SK-N-MC (cell line): ENCODE data around the gene CYB561D2.

ENCODE experiments used
- EZH2 ChIP-seq: fragments of 200-600 bp; sonication (generic); IDR thresholded peaks from one replicate; pipeline ENCODE4 v1.6.1; 2017; ENCODE audit warnings: antibody characterized with exemption
- FOXP2 ChIP-seq: optimal IDR thresholded peaks from 2 replicates; pipeline ENCODE3; 2011; ENCODE audit warnings: mild to moderate bottlenecking, moderate library complexity; ENCODE audit not compliant: insufficient read depth; ENCODE audit errors: extremely low read length, control extremely low read depth
- POLR2AphosphoS5 ChIP-seq: IDR thresholded peaks from 2 replicates; pipeline ENCODE4 v1.6.1; 2012; ENCODE audit warnings: mild to moderate bottlenecking, low read depth, low read length, borderline replicate concordance

DNA sequence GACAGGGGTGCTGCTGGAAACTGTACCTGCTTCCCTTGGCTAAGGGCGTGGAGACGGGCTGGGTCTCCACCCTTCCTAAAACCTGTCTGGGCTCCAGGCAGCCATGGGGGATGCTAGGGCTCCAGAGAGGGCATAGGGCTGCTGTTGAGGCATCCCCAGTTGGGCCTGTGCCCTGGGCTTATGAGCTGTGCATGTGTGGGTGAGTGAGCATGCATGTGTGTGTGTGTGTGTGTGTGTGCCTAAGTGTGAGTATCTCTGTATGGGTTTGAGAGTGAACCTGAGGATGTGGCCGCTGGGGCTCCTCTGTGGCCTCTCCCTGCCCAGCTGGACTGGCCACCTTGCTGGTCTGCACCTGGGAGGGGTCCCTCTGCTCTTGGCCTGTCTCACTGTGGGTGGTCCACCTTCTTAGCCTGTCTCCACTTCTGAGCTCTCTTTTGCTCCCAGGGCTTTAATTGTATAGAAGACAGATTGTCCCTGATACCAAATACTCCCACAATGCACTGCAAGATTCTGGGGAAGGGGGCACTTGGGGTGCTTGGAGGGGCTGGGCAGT, 20.5 kb downstream of the CYB561D2 start:
- no peak for TF ChIP-seq EZH2
- TF ChIP-seq POLR2AphosphoS5, result no peak
- TF ChIP-seq FOXP2, result no peak
